Fibroblast of the aortic adventitia (primary cell): ENCODE data around the gene USP6NL. TPM values are rescaled to one million over a fixed set of nuclear protein-coding genes. Genes with fewer than 3 reads are reported as not detected.

Experiments
- DNase-seq: peaks from one replicate; pipeline ENCODE4 v3.0.0-alpha.2; 2010; ENCODE audit warnings: low read depth
- H3K4me3 ChIP-seq: 2 replicates; pipeline ENCODE4 v1.5.1; 2011; ENCODE audit warnings: low read depth, mild to moderate bottlenecking, control low read depth, low read length, moderate library complexity
- total RNA-seq: library from RNA; depleted of rRNA; stranded (reverse); fragments of >200 nt; gene quantifications from 2 replicates; pipeline ENCODE4 v1.2.3, GENCODE V29; 2012; ENCODE audit warnings: low replicate concordance
- TF ChIP-seq, protein P1 (sequence below): IDR thresholded peaks from 2 replicates; pipeline ENCODE4 v1.5.1; 2011; ENCODE audit warnings: mild to moderate bottlenecking, low read length, control low read depth, inconsistent platforms; ENCODE audit not compliant: insufficient read depth

USP6NL gene
- total RNA-seq, 1 donor, result 15.2 TPM

DNA sequence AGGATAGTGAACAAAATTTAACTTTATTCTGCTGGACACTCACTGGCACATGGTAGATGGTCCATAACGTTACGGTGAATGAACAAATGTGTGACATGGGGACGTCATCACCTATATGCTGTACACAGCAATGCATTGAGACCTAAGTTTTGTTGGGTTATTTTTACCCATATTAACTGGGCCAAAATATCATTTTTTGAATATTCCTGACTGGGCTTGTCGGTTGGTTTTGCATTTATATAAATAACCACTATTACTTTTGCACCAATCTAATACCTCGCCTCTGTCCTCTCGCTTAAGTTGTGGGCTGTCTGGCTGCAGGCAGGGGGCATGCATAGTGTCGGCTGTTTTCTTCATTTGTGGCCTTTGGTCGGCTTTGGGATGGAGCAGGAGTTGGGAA lies 161.7 kb downstream of the USP6NL start:
- no peak overlapping the region for H3K4me3 ChIP-seq
- no peak for DNase-seq
- TF ChIP-seq, protein P1, sequence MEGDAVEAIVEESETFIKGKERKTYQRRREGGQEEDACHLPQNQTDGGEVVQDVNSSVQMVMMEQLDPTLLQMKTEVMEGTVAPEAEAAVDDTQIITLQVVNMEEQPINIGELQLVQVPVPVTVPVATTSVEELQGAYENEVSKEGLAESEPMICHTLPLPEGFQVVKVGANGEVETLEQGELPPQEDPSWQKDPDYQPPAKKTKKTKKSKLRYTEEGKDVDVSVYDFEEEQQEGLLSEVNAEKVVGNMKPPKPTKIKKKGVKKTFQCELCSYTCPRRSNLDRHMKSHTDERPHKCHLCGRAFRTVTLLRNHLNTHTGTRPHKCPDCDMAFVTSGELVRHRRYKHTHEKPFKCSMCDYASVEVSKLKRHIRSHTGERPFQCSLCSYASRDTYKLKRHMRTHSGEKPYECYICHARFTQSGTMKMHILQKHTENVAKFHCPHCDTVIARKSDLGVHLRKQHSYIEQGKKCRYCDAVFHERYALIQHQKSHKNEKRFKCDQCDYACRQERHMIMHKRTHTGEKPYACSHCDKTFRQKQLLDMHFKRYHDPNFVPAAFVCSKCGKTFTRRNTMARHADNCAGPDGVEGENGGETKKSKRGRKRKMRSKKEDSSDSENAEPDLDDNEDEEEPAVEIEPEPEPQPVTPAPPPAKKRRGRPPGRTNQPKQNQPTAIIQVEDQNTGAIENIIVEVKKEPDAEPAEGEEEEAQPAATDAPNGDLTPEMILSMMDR, result no peak

DNA sequence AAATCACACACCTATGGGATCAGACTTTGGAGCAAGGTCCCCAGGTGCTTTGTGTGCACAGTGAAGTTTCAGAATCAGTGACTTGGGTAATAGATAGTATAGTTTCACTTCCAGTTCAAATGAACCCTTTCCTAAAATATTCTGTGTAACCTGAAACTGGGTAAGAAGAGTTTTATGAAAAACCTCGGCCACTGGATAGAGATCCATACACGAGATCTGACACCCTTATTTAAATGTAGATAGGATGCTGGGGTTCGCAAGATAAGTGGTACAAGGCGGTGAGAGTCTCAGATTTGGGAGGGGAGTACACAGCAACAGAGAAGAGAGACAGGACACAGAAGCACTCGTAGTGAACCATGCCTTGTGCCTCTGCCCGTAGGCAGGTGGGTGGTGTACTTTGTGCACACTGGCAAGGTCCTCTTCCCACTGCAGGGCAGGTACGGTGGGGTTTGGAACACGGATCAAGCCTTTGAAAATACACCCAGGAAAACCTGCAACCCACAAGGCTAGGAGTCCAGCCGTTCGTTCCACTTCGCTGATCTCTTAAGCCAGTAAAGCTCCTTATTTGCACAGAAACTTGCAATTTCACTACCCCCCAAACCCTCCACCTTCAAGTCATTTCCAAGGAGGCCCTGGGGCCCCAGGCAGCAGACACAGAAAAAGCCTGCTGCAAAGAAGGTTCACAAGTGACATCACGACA lies 162.8 kb downstream of the USP6NL start:
- TF ChIP-seq, protein P1, result no peak
- no peak for DNase-seq
- no peak overlapping the region for H3K4me3 ChIP-seq

DNA sequence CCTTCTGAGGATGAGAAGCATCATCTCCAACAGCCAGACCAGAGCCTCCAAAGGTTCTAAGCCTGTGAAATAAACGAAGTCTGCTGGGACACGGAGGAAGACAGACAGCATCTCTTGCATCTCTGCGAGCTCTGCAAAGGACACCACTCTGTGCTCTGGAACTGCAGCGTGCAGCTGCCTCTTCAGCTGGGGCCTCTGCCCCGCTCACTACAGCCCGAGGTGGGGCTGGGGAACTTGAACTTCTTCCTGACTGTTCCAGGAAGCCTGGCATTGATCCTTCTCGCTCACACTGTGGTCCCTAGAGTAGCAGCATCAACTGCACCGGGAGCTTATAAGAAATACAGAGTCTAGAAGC lies 163.3 kb downstream of the USP6NL start:
- no peak for DNase-seq
- H3K4me3 ChIP-seq, result no peak overlapping the region
- TF ChIP-seq, protein P1, result no peak

DNA sequence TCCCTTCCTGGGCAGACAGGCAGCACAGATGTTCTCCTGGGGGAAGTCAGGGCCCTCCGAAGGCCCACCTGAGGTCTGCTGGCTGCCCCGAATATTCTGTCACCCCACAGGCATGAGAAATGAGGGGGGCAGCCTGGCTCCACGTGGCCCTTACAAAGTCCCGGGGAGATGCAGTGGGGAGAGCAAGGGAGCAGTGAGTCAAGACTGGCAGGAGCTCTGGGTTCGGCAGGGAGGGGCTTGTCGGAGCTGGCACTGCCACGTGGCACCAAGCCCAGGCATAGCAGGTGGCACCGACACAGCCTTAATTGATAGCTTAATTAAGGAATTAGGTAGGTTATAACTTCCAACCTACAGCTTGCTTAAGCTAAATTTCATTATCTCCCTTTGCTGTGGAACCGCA lies 163.9 kb downstream of the USP6NL start:
- H3K4me3 ChIP-seq, result no peak overlapping the region
- DNase-seq, result no peak

DNA sequence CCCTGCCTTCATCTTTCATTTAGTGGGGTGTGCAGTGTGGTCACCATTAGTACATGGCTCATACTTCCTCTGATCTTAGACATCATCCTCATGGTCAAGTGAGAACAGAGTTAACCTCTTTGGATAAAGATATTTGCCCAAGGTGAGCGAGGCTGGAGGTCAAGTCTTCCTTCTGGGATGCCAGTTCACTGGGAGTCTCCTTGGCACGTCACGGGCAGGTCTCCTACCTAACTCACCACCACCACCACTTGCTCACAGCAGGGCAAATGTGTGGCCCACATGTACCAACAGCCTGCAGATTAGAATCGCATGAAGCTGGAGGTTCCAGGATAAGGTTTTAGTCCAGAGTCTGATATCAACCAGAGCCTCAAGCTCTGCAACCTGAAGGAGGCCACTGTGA lies 164.6 kb downstream of the USP6NL start:
- DNase-seq, result no peak
- no peak overlapping the region for H3K4me3 ChIP-seq
- TF ChIP-seq, protein P1, result no peak

More for the DNA sequence above, 163.9 kb downstream of the USP6NL start:
- TF ChIP-seq, protein P1, result no peak

DNA sequence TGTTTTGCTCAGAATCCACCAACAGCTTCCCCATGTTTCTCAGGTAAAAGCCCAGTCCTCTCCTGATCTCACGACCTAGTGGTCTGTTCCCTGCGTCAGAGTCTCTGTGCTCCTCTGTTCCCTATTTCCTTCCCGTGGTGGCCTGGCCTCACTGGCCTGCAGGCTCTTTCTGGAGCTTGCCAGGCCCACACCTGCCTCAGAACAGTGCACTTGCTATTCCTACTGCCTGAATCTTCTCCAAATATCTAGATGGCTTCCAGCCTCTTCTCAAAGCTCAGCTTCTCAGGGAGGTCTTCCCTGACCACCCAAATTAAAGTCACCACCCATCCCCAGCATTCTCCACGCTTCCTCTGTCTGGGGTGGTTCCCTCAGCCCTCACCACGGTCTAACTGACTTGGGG lies 165.3 kb downstream of the USP6NL start:
- no peak for DNase-seq
- no peak overlapping the region for H3K4me3 ChIP-seq
- TF ChIP-seq, protein P1, result no peak
